Gastroesophageal sphincter (tissue), 2 donors: Measurements from ENCODE around the gene PAQR6.

ENCODE experiments used
- EP300 ChIP-seq: sonication (generic); formaldehyde crosslinking; IDR thresholded peaks from one replicate; pipeline ENCODE4 v1.6.1; 2017; ENCODE audit warnings: antibody characterized with exemption, mild to moderate bottlenecking
- POLR2A ChIP-seq, 2 donors: fragments of 450-650 bp; IDR thresholded peaks; one replicate each; pipeline ENCODE4 v1.6.1; 2017; ENCODE audit warnings: antibody characterized with exemption in 2 of 2, mild to moderate bottlenecking in 2 of 2, moderate library complexity in 1 of 2
- POLR2AphosphoS5 ChIP-seq: sonication (generic); formaldehyde crosslinking; IDR thresholded peaks from one replicate; pipeline ENCODE4 v1.6.1; 2017; ENCODE audit warnings: antibody characterized with exemption

GRCh38 chr1:156293098-156293434, 45.2 kb upstream of the PAQR6 start:
- TF ChIP-seq EP300: no peak
- no peak for TF ChIP-seq POLR2AphosphoS5
- TF ChIP-seq POLR2A (IDR thresholded peaks at IDR 0.05): no peak
